Tibial nerve (tissue), 4 donors: ENCODE results near the gene LRRC28. TPM values are rescaled to one million over a fixed set of nuclear protein-coding genes. Genes with fewer than 3 reads are reported as not detected.

Experiments
- DNase-seq, 2 donors: peaks; one replicate each; pipeline ENCODE4 v3.0.0-alpha.2; 2019; ENCODE audit warnings: low spot score in 2 of 2
- H3K27ac ChIP-seq, 4 donors: fragments of 200-600 bp; sonication (generic) in 3 of 4; one replicate each; pipeline ENCODE4 v1.5.1; 2017 to 2019; ENCODE audit warnings: mild to moderate bottlenecking in 1 of 4
- H3K27me3 ChIP-seq, 2 donors: fragments of 200-600 bp; sonication (generic) in 1 of 2; one replicate each; pipeline versions ENCODE4 v1.5.1 to v1.6.0; 2017 to 2019
- H3K36me3 ChIP-seq, 3 donors: fragments of 200-600 bp; sonication (generic); one replicate each; pipeline ENCODE4 v1.5.1; 2018 to 2019
- H3K4me1 ChIP-seq, 4 donors: fragments of 200-600 bp; sonication (generic) in 3 of 4; one replicate each; pipeline ENCODE4 v1.5.1; 2017 to 2019
- H3K4me3 ChIP-seq, 4 donors: fragments of 200-600 bp; sonication (generic) in 3 of 4; one replicate each; pipeline ENCODE4 v1.5.1; 2017 to 2019; ENCODE audit warnings: mild to moderate bottlenecking in 1 of 4, moderate library complexity in 1 of 4
- H3K9me3 ChIP-seq, 4 donors: fragments of 200-600 bp; sonication (generic) in 3 of 4; one replicate each; pipeline ENCODE4 v1.5.1; 2017 to 2019
- EP300 ChIP-seq, 2 donors: sonication (generic); formaldehyde crosslinking; IDR thresholded peaks; one replicate each; pipeline ENCODE4 v1.6.1; 2017; ENCODE audit warnings: antibody characterized with exemption in 2 of 2, mild to moderate bottlenecking in 1 of 2
- POLR2A ChIP-seq, 2 donors: fragments of 450-650 bp; IDR thresholded peaks; one replicate each; pipeline ENCODE4 v1.6.1; 2017; ENCODE audit warnings: antibody characterized with exemption in 2 of 2, mild to moderate bottlenecking in 2 of 2, moderate library complexity in 2 of 2
- WGBS, 2 donors: methylation state at CpG; one replicate each; pipeline ENCODE4 v1.1.5; 2018; 5-methylcytosine and 5-hydroxymethylcytosine counted together
- total RNA-seq, 4 donors: library from RNA; depleted of rRNA; stranded (reverse); fragments of >200 nt; gene quantifications; one replicate each; pipeline ENCODE4 v1.1.0, GENCODE V29; 2016
- TF ChIP-seq, protein P1 (sequence below), 5 experiments: fragments of 200-600 bp in 3 of 5; fragments of 450-650 bp in 2 of 5; sonication (generic) in 3 of 5; IDR thresholded peaks; one replicate each; pipeline ENCODE4 v1.5.1; 2016 to 2019; ENCODE audit warnings: antibody characterized with exemption in 5 of 5, mild to moderate bottlenecking in 3 of 5, moderate library complexity in 2 of 5

The LRRC28 gene
- total RNA-seq, 4 donors from 2014 or later, result 21.6 to 73.4 (median 33.5) TPM

DNA sequence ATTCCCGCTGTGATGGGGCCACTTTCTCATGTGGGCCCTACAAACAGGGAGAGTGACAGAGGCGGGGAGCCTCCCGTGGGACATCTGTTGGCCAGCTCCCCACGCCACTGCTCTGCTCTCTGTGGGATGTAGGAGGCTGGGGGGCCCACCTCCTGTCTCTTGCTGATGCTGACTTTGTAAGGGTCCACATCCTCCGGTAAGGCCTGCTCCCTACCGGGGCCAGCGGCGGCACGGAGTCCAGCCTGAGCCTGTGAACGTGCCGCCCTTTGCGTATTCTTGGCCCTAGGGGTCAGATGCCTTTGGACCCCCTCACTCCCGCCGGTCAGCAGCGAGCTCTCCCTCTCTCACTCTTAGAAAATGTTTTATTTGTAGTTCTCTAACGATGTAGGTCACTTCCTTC is 153.2 kb downstream of the LRRC28 start:
- 65 to 70% methylated on average over 16 of the region's 16 CpGs for WGBS, 2 donors
- H3K36me3 ChIP-seq, result no peaks in the 10 kb centered on the region
- H3K9me3 ChIP-seq, result no peaks in the 10 kb centered on the region
- no peaks in the 10 kb centered on the region for H3K27me3 ChIP-seq
- TF ChIP-seq, protein P1, sequence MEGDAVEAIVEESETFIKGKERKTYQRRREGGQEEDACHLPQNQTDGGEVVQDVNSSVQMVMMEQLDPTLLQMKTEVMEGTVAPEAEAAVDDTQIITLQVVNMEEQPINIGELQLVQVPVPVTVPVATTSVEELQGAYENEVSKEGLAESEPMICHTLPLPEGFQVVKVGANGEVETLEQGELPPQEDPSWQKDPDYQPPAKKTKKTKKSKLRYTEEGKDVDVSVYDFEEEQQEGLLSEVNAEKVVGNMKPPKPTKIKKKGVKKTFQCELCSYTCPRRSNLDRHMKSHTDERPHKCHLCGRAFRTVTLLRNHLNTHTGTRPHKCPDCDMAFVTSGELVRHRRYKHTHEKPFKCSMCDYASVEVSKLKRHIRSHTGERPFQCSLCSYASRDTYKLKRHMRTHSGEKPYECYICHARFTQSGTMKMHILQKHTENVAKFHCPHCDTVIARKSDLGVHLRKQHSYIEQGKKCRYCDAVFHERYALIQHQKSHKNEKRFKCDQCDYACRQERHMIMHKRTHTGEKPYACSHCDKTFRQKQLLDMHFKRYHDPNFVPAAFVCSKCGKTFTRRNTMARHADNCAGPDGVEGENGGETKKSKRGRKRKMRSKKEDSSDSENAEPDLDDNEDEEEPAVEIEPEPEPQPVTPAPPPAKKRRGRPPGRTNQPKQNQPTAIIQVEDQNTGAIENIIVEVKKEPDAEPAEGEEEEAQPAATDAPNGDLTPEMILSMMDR (IDR thresholded peaks at IDR 0.05), result no peak
- TF ChIP-seq POLR2A (IDR thresholded peaks at IDR 0.05), result no peak
- TF ChIP-seq EP300 (IDR thresholded peaks at IDR 0.05), result no peak
- H3K4me1 ChIP-seq, result peaks cover 0 to 20% (median 13%) of the 10 kb centered on the region in 4 donors
- no peak overlapping the region for H3K4me3 ChIP-seq
- DNase-seq, result no peak
- no peak overlapping the region for H3K27ac ChIP-seq

DNA sequence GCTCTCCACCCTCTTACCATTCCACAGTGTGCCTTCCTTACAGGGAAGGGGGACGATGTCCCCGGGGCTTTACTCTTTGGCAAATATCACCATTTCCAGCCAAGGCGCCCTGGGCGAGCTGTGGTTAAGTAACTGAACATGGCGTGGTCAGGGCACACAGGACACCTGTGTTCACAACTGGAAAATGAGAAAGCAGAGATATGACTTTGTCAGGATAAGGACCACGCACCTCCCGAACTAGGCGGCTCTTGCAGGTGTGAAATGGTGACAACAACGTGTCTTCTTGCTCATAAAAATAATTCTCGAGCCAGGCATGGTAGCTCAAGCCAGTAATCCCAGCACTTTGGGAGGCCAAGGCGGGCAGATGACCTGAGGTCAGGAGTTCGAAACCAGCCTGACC is 154.8 kb downstream of the LRRC28 start:
- TF ChIP-seq EP300 (IDR thresholded peaks at IDR 0.05), result no peak
- TF ChIP-seq, protein P1 (IDR thresholded peaks at IDR 0.05), result no peak
- Histone ChIP-seq H3K27me3 (no peaks in the 10 kb centered on the region), H3K4me1 (peaks cover 0 to 24% (median 14%) of the 10 kb centered on the region in 4 donors), H3K36me3 (no peaks in the 10 kb centered on the region), H3K9me3 (no peaks in the 10 kb centered on the region), H3K4me3 (no peak overlapping the region), H3K27ac (no peak overlapping the region)
- WGBS, 2 donors, result 94 to 95% methylated on average over 12 of the region's 12 CpGs
- no peak for DNase-seq

DNA sequence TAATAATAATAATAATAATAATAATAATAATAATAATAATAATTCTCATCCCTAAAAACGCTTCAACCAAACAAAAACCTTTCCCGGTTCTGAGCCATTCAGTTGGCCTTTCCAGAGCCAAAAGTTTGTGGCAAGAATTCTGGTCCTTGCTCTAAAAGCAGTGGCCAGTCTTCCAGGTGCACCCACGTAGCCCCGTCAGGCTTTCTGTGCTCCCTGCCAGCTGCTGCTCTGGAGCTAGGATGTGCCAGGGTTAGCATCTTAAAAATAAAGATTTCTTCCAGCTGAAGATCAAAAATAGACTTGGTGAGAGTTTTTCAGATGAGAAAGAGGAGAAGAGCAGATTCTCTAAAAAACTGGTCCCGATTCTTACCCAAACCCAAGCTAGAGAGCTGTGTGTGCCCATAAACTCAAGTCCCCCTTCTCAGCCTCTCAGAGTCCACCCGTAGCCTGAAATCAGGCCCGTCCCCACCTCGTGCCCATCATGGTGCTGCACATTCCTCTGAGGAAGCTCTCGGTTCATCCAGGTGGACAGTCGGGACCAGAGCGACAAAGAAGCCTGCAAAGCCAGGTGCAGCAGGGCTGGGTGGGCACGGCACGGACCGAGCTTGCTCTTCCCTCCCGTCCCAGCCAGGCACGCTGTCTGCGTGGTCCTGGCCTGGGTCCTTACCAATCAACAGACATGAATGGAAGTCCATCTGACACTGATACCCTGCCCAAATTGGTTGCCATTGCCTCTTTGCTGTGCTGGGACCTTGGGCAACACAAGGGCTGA is 155.6 kb downstream of the LRRC28 start:
- Histone ChIP-seq H3K4me3 (no peak overlapping the region), H3K27ac (no peak overlapping the region), H3K36me3 (no peaks in the 10 kb centered on the region), H3K27me3 (no peaks in the 10 kb centered on the region), H3K4me1 (peaks cover 0 to 24% (median 14%) of the 10 kb centered on the region in 4 donors), H3K9me3 (no peaks in the 10 kb centered on the region)
- TF ChIP-seq, protein P1 (IDR thresholded peaks at IDR 0.05), result no peak
- TF ChIP-seq EP300 (IDR thresholded peaks at IDR 0.05), result no peak
- DNase-seq, result no peak
- 94 to 96% methylated on average over 15 to 17 of the region's 17 CpGs for WGBS, 2 donors

DNA sequence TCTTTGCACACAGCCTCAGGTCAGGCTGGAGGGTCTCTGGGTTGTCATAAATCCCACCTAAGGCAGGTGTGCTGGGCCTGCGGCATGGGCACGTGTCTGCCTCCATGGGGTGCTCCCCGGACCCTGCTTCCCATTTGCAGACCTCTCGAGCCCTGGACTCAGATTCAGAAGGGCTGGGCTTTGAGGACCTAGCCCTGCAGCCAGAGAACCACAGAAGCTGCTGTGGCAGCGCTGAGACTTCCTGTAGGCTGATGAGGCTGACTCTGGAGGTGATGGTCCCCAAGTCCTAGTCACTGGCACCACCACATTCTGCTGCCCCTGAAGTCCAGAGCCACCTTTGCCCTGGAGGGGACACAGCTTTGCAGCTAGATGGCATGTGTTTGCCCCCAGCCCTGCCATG is 156.4 kb downstream of the LRRC28 start:
- H3K4me1 ChIP-seq, result peaks cover 0 to 24% (median 14%) of the 10 kb centered on the region in 4 donors
- H3K27ac ChIP-seq, result peak overlapping the region in 1 of 4 donors; percentile 34
- H3K4me3 ChIP-seq, result no peak overlapping the region
- 73 to 75% methylated on average over 5 of the region's 5 CpGs for WGBS, 2 donors
- TF ChIP-seq POLR2A (IDR thresholded peaks at IDR 0.05) (no peak), EP300 (IDR thresholded peaks at IDR 0.05) (no peak)
- TF ChIP-seq, protein P1 (IDR thresholded peaks at IDR 0.05), result no peak
- H3K36me3 ChIP-seq, result no peaks in the 10 kb centered on the region
- DNase-seq, result no peak
- no peaks in the 10 kb centered on the region for H3K27me3 ChIP-seq
- no peaks in the 10 kb centered on the region for H3K9me3 ChIP-seq

DNA sequence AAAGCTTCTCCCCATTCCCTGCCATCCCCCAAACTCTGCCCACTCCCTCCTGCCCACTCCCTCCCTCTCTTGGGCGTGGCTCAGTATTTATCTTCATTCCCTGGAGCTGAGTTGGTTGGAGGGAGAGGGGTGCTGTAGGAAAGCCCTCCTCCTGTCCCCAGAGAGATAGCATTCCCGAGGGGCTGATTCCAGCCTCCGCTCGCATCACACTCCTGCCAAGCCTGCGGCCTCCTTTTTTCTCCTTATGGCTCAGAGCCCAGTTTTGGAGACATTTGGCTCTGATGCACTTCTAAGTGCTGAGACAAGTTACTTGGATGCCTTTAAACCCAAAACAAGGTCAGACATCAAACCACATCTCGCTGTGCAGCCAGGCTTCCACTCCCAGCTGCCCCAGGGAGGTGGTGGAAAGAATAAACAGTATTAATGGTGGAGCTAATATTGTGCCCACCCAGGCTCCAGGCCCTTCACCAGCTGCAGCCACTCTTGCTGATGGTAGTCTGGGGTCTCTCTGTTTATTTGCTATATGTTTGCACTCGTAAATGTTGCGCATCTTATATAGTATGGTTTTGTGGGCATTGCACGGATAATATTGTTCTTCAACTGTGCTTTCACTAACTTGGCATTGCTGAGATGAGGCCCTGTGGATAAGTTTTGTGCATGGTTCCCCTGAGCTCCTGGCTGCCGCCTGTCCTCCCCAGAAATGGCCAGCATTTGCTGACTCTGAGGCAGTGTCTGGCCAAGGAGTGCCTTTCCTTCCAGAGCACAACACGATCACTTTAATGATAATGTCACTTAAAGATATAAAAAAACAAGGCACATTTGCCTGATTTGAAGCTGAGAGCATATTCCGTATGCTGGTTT is 157.2 kb downstream of the LRRC28 start:
- H3K4me3 ChIP-seq, result no peak overlapping the region
- no peak for TF ChIP-seq POLR2A (IDR thresholded peaks at IDR 0.05)
- TF ChIP-seq, protein P1 (IDR thresholded peaks at IDR 0.05), result no peak
- TF ChIP-seq EP300 (IDR thresholded peaks at IDR 0.05), result no peak

More for the DNA sequence above, 157.2 kb downstream of the LRRC28 start:
- 40 to 45% methylated on average over 12 of the region's 12 CpGs for WGBS, 2 donors
- Histone ChIP-seq H3K36me3 (no peaks in the 10 kb centered on the region), H3K27me3 (no peaks in the 10 kb centered on the region), H3K27ac (peak overlapping the region in 1 of 4 donors; percentile 34), H3K4me1 (peaks cover 0 to 24% (median 14%) of the 10 kb centered on the region in 4 donors), H3K9me3 (no peaks in the 10 kb centered on the region)
- no peak for DNase-seq
